GM19463 (cell line): ENCODE measurements around the gene OR8D1.
"Not testable (repeated sequence)": the region's sequence is repeated elsewhere in the genome, so short reads cannot be mapped to it uniquely, and the experiment has no call there.

Source experiments
- ATAC-seq: cut with Tn5 transposase; IDR thresholded peaks from one replicate; pipeline ENCODE4 v1.9.1; 2021; ENCODE audit warnings: mild to moderate bottlenecking, moderate library complexity; ENCODE audit not compliant: unreplicated experiment

The OR8D1 gene

GRCh38 chr11:124294687-124295086 is 19.1 kb downstream of the OR8D1 start:
- ATAC-seq: no peak

GRCh38 chr11:124285610-124286344 is 28.0 kb downstream of the OR8D1 start:
- no peak for ATAC-seq

- no peak for ATAC-seq
Measured at GRCh38 chr11:124278261-124278660, 35.5 kb downstream of the OR8D1 start.

- no peak for ATAC-seq
Measured at GRCh38 chr11:124277804-124278203, 35.9 kb downstream of the OR8D1 start.

- no peak for ATAC-seq
Measured at GRCh38 chr11:124277207-124277606, 36.5 kb downstream of the OR8D1 start.

GRCh38 chr11:124276081-124276480 is 37.7 kb downstream of the OR8D1 start:
- no peak for ATAC-seq

GRCh38 chr11:124274000-124274399 is 39.7 kb downstream of the OR8D1 start:
- ATAC-seq: no peak

- ATAC-seq: not testable (repeated sequence)
Measured at GRCh38 chr11:124270886-124271285, 42.9 kb downstream of the OR8D1 start.

GRCh38 chr11:124265041-124265440 is 48.7 kb downstream of the OR8D1 start:
- ATAC-seq: not testable (repeated sequence)

GRCh38 chr11:124256076-124256475 is 57.7 kb downstream of the OR8D1 start, which contains the start of gene OR8G5:
TSS of gene OR8G5 (plus strand) at chr11:124256376. CDS start at chr11:124264932, 8,556 bp downstream.
- no peak for ATAC-seq
